GM12891 (cell line): ENCODE results near the gene DNAH17.

Experiments used
- DNase-seq: peaks from one replicate; pipeline ENCODE4 v3.0.0; 2011; ENCODE audit warnings: low spot score; ENCODE audit not compliant: insufficient read length
- FAIRE-seq: peaks from 2 replicates; lab custom pipeline; 2011; peaks lifted over from hg19 to GRCh38; lab: Jason Lieb, UNC
- PAX5 ChIP-seq: IDR thresholded peaks from 2 replicates; pipeline ENCODE4 v1.6.1; 2011; ENCODE audit warnings: low read length, moderate library complexity, mild to moderate bottlenecking; ENCODE audit not compliant: insufficient read depth, severe bottlenecking
- POLR2A ChIP-seq: IDR thresholded peaks from 2 replicates; pipeline ENCODE4 v1.6.1; 2011; ENCODE audit warnings: low read depth, low read length, control low read depth
- POLR2AphosphoS5 ChIP-seq: IDR thresholded peaks from 2 replicates; pipeline ENCODE4 v1.6.1; 2011; ENCODE audit warnings: low read depth, low read length, control low read depth
- POU2F2 ChIP-seq: IDR thresholded peaks from 2 replicates; pipeline ENCODE4 v1.6.1; 2011; ENCODE audit warnings: low read depth, mild to moderate bottlenecking, control low read depth, low read length, moderate library complexity
- SPI1 ChIP-seq: IDR thresholded peaks from 2 replicates; pipeline ENCODE4 v1.6.1; 2011; ENCODE audit warnings: low read depth, low read length, control low read depth
- TAF1 ChIP-seq: IDR thresholded peaks from 2 replicates; pipeline ENCODE4 v1.6.1; 2011; ENCODE audit warnings: low read depth, low read length, control low read depth

The DNAH17 gene

GRCh38 chr17:78493853-78494695 is 83.1 kb downstream of the DNAH17 start:
- TF ChIP-seq POLR2AphosphoS5 (no peak), SPI1 (no peak), POU2F2 (no peak), POLR2A (no peak), PAX5 (no peak)
- no peak for FAIRE-seq
- no peak for DNase-seq

GRCh38 chr17:78493450-78493849 is 83.7 kb downstream of the DNAH17 start:
- DNase-seq = no peak
- no peak for FAIRE-seq
- TF ChIP-seq PAX5 (no peak), POLR2A (no peak), POU2F2 (no peak), POLR2AphosphoS5 (no peak), SPI1 (no peak), TAF1 (no peak)

DNA sequence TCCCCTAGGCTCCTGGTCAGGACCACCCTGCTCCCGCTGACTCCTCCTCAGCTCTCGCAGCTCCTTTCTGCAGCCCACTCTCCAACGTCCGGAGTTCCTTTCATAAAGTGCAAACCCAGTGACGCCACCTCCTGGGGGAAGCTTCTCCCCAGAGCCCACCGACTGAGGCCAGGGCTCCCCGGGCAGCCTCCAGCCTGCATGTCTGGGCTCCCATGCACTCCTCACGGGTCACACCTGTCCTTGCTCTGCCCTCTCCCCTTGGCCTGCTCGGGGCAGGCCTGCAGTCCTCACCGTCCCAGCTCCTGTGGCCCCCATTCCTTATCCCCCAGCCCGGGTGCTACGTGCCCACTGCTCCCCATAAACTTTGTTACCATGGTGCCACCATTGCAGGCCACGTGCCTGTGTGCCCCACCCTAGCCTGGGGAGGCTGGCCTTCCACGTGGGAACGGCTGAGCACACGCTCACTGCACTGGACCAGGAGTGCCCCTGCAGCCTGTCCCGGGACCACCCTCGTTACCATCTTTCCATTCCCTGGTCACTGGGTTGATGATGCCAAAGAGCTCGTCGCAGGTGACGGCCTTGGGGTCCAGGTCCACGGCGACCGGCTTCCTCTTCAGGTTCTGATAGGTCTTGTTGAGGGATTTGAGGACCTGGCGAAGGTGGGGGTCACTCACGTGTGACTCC is 84.9 kb downstream of the DNAH17 start:
- TF ChIP-seq PAX5 (no peak), POLR2A (no peak), SPI1 (no peak), POLR2AphosphoS5 (no peak), TAF1 (no peak)
- DNase-seq (no peak), FAIRE-seq (no peak)

GRCh38 chr17:78491236-78492115 is 85.7 kb downstream of the DNAH17 start:
- DNase-seq (no peak), FAIRE-seq (no peak)
- no peak for TF ChIP-seq SPI1
- no peak for TF ChIP-seq POLR2AphosphoS5
- no peak for TF ChIP-seq POLR2A
- no peak for TF ChIP-seq POU2F2
- TF ChIP-seq PAX5 = no peak
- TF ChIP-seq TAF1 = no peak

DNA sequence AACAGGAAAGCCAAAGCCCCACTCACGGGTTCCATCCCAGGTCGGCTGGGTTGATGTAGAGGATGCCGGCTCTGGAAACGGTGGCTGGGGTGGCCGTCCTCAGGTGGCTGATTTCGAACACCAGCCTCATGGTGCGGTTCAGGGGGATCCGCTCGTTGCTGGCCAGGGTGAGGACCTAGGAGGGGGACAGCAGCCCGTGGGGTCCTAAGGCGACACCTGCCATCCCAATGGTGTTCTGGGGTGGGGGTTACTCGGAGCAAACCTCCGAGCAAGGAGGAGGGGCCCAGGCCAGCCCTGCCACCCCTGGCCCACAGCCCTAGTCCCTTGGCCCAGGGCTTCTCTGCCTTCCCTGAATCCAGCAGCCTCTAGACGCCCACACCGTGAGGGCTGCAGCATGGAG is 86.5 kb downstream of the DNAH17 start:
- DNase-seq = no peak
- no peak for TF ChIP-seq POLR2AphosphoS5
- TF ChIP-seq POU2F2 = no peak
- no peak for TF ChIP-seq TAF1
- no peak for TF ChIP-seq POLR2A
- TF ChIP-seq SPI1 = no peak
- no peak for TF ChIP-seq PAX5
- FAIRE-seq = no peak

- FAIRE-seq = no peak
- DNase-seq = no peak
Observed at GRCh38 chr17:78490156-78490555, 87.0 kb downstream of the DNAH17 start.

GRCh38 chr17:78488867-78489634 is 88.1 kb downstream of the DNAH17 start:
- DNase-seq (no peak), FAIRE-seq (no peak)
- no peak for TF ChIP-seq POU2F2
- TF ChIP-seq POLR2A = no peak
- TF ChIP-seq PAX5 = no peak
- no peak for TF ChIP-seq TAF1
- TF ChIP-seq SPI1 = no peak
- no peak for TF ChIP-seq POLR2AphosphoS5

More at GRCh38 chr17:78490156-78490555, 87.0 kb downstream of the DNAH17 start:
- TF ChIP-seq PAX5 = no peak
- TF ChIP-seq TAF1 = no peak
- TF ChIP-seq POU2F2 = no peak
- no peak for TF ChIP-seq POLR2A
- no peak for TF ChIP-seq POLR2AphosphoS5

DNA sequence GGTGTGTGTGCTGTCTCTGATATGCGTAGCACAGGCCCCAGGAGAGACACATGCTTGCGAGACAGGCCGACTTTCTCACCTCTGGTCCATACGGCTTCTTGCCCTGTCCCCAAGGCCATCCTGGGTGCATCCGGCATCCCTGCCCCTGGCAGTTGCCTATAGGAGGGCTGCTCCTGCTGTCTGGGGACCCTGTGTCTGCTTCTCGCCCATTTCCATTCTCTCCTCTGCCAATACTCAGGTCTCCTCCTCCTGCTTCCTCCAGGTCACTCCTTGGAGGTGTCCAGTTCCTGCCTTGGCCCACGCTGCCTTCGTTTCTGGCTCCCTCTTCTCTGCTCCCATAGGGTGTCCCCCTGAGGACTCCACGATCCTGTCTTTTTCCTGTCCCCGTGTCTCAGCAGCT is 89.0 kb downstream of the DNAH17 start:
- TF ChIP-seq POLR2AphosphoS5 = no peak
- DNase-seq (no peak), FAIRE-seq (no peak)

- FAIRE-seq = no peak
- no peak for DNase-seq
- no peak for TF ChIP-seq SPI1
- TF ChIP-seq TAF1 = no peak
- TF ChIP-seq POLR2A = no peak
- TF ChIP-seq POLR2AphosphoS5 = no peak
- TF ChIP-seq PAX5 = no peak
- no peak for TF ChIP-seq POU2F2
Observed at GRCh38 chr17:78486946-78487680, 90.1 kb downstream of the DNAH17 start.
